Left renal cortex interstitium (tissue), 4 donors: ENCODE measurements around the gene TRIM26. TPM values are rescaled to one million over a fixed set of nuclear protein-coding genes. Genes with fewer than 3 reads are reported as not detected.
"Not testable (repeated sequence)": the region's sequence is repeated elsewhere in the genome, so short reads cannot be mapped to it uniquely, and the experiment has no call there.

Experiments
- DNase-seq, 4 donors: peaks; one replicate each; pipeline ENCODE4 v3.0.0-alpha.2; 2013; ENCODE audit warnings: low read depth in 4 of 4, low spot score in 2 of 4, missing footprints in 1 of 4
- polyA plus RNA-seq, 4 donors: library from polyadenylated mRNA; unstranded; fragments of 120-200 nt; gene quantifications; one replicate each; pipeline ENCODE4 v1.2.1, GENCODE V29; 2013; ENCODE audit not compliant: insufficient read length in 4 of 4

TRIM26 gene
- polyA plus RNA-seq = 10 to 100 TPM; 33.3 to 42.3 (median 37.7) TPM

GRCh38 chr6:30212865-30213666 lies at the start of gene TRIM26:
TRIM26 (minus strand) TSS chr6:30213406; CDS start chr6:30199103, 14,303 bp downstream.
- peak; percentile 87 to 97 (median 94) for DNase-seq

GRCh38 chr6:30260036-30260504 lies 46.9 kb upstream of the TRIM26 start:
- peak in 1 of 4 donors; percentile 5 for DNase-seq

- DNase-seq = peak; percentile 53 to 80 (median 56)
Observed at GRCh38 chr6:30259140-30260035, 46.2 kb upstream of the TRIM26 start.

- DNase-seq = no peak
Observed at GRCh38 chr6:30258204-30258603, 45.0 kb upstream of the TRIM26 start.

- DNase-seq = not testable (repeated sequence)
Observed at GRCh38 chr6:30252417-30252816, 39.2 kb upstream of the TRIM26 start.

- DNase-seq = no peak
Observed at GRCh38 chr6:30244560-30244959, 31.4 kb upstream of the TRIM26 start.

- DNase-seq = no peak
Observed at GRCh38 chr6:30238178-30238795, 25.1 kb upstream of the TRIM26 start.

GRCh38 chr6:30234356-30234755 lies 21.1 kb upstream of the TRIM26 start:
- no peak for DNase-seq

- DNase-seq = no peak
Observed at GRCh38 chr6:30231067-30231466, 17.9 kb upstream of the TRIM26 start.

GRCh38 chr6:30227763-30228487 lies 14.7 kb upstream of the TRIM26 start:
- no peak for DNase-seq

GRCh38 chr6:30227242-30227722 lies 14.1 kb upstream of the TRIM26 start:
- DNase-seq = no peak

- no peak for DNase-seq
Observed at GRCh38 chr6:30223339-30223738, 10.1 kb upstream of the TRIM26 start.

GRCh38 chr6:30221956-30222355 lies 8.8 kb upstream of the TRIM26 start:
- not testable (repeated sequence) for DNase-seq

GRCh38 chr6:30221395-30221794 lies 8.2 kb upstream of the TRIM26 start:
- not testable (repeated sequence) for DNase-seq

- DNase-seq = no peak
Observed at GRCh38 chr6:30219244-30219643, 6.0 kb upstream of the TRIM26 start.

- no peak for DNase-seq
Observed at GRCh38 chr6:30216096-30216495, 2.9 kb upstream of the TRIM26 start.

- DNase-seq = no peak
Observed at GRCh38 chr6:30214657-30214982, 1.4 kb upstream of the TRIM26 start.

- DNase-seq = peak in 2 of 4 donors; percentile 20 to 65
Observed at GRCh38 chr6:30213957-30214656, 901 bp upstream of the TRIM26 start.

- DNase-seq = peak in 2 of 4 donors; percentile 57 to 75
Observed at GRCh38 chr6:30213667-30213956, 406 bp upstream of the TRIM26 start.

- DNase-seq = no peak
Observed at GRCh38 chr6:30211899-30212298, 1.3 kb downstream of the TRIM26 start.
